MM.1S (cell line): ENCODE measurements around the gene ANP32A.

ENCODE experiments used
- DNase-seq: peaks from one replicate; pipeline ENCODE4 v3.0.0-alpha.2; 2015
- H2AFZ ChIP-seq: fragments of 300-600 bp; sonication (generic); 2 replicates; pipeline ENCODE4 v1.6.0; 2016; ENCODE audit warnings: antibody characterized with exemption, low read length
- H3F3A ChIP-seq: fragments of 300-600 bp; sonication (generic); 2 replicates; pipeline ENCODE4 v1.6.1; 2016; ENCODE audit warnings: mild to moderate bottlenecking, antibody characterized with exemption, low read length, moderate library complexity, mixed read lengths; ENCODE audit not compliant: insufficient read depth
- H3K27ac ChIP-seq: fragments of 300-600 bp; sonication (generic); 2 replicates; pipeline ENCODE4 v1.5.1; 2016; ENCODE audit warnings: mild to moderate bottlenecking, low read length
- H3K27me3 ChIP-seq: fragments of 300-600 bp; sonication (generic); replicated peaks from 2 replicates; pipeline ENCODE4 v1.6.0; 2016; ENCODE audit warnings: low read length; ENCODE audit not compliant: insufficient read depth
- H3K36me3 ChIP-seq: fragments of 300-600 bp; sonication (generic); replicated peaks from 2 replicates; pipeline ENCODE4 v1.6.1; 2016; ENCODE audit warnings: mild to moderate bottlenecking, low read length, mixed read lengths; ENCODE audit not compliant: insufficient read depth
- H3K4me1 ChIP-seq: fragments of 300-600 bp; sonication (generic); 2 replicates; pipeline ENCODE4 v1.6.1; 2016; ENCODE audit warnings: low read length, mixed read lengths
- H3K4me2 ChIP-seq: fragments of 300-600 bp; sonication (generic); 2 replicates; pipeline ENCODE4 v1.6.0; 2016; ENCODE audit warnings: low read depth, low read length
- H3K4me3 ChIP-seq: fragments of 300-600 bp; sonication (generic); 2 replicates; pipeline ENCODE4 v1.5.1; 2016; ENCODE audit warnings: low read length, mixed read lengths
- H3K79me2 ChIP-seq: fragments of 300-600 bp; sonication (generic); 2 replicates; pipeline ENCODE4 v1.6.1; 2016; ENCODE audit warnings: mixed run types, low read length, mixed read lengths
- H3K9ac ChIP-seq: fragments of 300-600 bp; sonication (generic); 2 replicates; pipeline ENCODE4 v1.6.1; 2016; ENCODE audit warnings: low read length, mixed read lengths
- H3K9me2 ChIP-seq: fragments of 300-600 bp; sonication (generic); replicated peaks from 2 replicates; pipeline ENCODE4 v1.6.1; 2016; ENCODE audit warnings: mild to moderate bottlenecking, low read length, mixed read lengths; ENCODE audit not compliant: insufficient read depth
- H3K9me3 ChIP-seq: fragments of 300-600 bp; sonication (generic); replicated peaks from 2 replicates; pipeline ENCODE4 v1.6.1; 2016; ENCODE audit warnings: mild to moderate bottlenecking, low read length, mixed read lengths; ENCODE audit not compliant: insufficient read depth
- H4K20me1 ChIP-seq: fragments of 300-600 bp; sonication (generic); 2 replicates; pipeline ENCODE4 v1.6.1; 2016; ENCODE audit warnings: mild to moderate bottlenecking, low read length, moderate library complexity, mixed read lengths; ENCODE audit not compliant: insufficient read depth
- EZH2 ChIP-seq: fragments of 300-600 bp; sonication (generic); optimal IDR thresholded peaks from 2 replicates; pipeline ENCODE3; 2017; ENCODE audit warnings: low read depth, mild to moderate bottlenecking, antibody characterized with exemption, low read length, mixed read lengths
- EZH2phosphoT487 ChIP-seq: fragments of 300-600 bp; sonication (generic); IDR thresholded peaks from 2 replicates; pipeline ENCODE4 v1.6.1; 2018; ENCODE audit warnings: antibody characterized with exemption, low read length
- TF ChIP-seq, protein P1 (sequence below): fragments of 300-600 bp; sonication (generic); IDR thresholded peaks from 2 replicates; pipeline ENCODE4 v1.5.1; 2016; ENCODE audit warnings: antibody characterized with exemption, low read length, mixed read lengths

Gene ANP32A

DNA sequence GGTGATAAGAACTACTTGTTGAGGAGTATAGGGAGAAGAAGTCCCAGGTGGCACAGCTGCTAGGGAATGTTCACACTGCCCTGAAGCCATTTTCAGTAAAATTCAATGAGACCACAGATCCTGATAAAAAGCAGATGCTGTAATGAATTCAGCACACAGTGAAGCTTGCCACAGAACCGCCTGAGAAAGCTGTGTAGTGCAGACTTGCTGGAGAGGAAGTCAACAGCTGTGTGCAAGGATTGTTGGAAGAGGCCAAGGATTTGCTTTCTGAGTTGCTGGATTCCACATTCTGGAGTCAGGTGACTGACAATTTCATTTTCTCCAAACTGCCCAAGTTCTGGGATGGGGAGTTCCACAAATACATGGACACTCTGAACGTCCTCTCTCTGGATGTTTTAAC, 70.9 kb downstream of the ANP32A start:
- no peaks in the 10 kb centered on the region for H3K4me1 ChIP-seq
- H3K4me2 ChIP-seq: no peak overlapping the region
- H3K9me2 ChIP-seq: no peaks in the 10 kb centered on the region
- H2AFZ ChIP-seq: no peak overlapping the region
- no peak overlapping the region for H3K27ac ChIP-seq
- DNase-seq: no peak
- no peaks in the 10 kb centered on the region for H3K9me3 ChIP-seq
- no peaks in the 10 kb centered on the region for H3K79me2 ChIP-seq
- H3K9ac ChIP-seq: no peak overlapping the region
- no peak overlapping the region for H3K4me3 ChIP-seq
- H4K20me1 ChIP-seq: no peaks in the 10 kb centered on the region
- H3K36me3 ChIP-seq: no peaks in the 10 kb centered on the region
- TF ChIP-seq, protein P1, sequence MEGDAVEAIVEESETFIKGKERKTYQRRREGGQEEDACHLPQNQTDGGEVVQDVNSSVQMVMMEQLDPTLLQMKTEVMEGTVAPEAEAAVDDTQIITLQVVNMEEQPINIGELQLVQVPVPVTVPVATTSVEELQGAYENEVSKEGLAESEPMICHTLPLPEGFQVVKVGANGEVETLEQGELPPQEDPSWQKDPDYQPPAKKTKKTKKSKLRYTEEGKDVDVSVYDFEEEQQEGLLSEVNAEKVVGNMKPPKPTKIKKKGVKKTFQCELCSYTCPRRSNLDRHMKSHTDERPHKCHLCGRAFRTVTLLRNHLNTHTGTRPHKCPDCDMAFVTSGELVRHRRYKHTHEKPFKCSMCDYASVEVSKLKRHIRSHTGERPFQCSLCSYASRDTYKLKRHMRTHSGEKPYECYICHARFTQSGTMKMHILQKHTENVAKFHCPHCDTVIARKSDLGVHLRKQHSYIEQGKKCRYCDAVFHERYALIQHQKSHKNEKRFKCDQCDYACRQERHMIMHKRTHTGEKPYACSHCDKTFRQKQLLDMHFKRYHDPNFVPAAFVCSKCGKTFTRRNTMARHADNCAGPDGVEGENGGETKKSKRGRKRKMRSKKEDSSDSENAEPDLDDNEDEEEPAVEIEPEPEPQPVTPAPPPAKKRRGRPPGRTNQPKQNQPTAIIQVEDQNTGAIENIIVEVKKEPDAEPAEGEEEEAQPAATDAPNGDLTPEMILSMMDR: no peak
- no peak for TF ChIP-seq EZH2
- no peak for TF ChIP-seq EZH2phosphoT487
- H3F3A ChIP-seq: no peaks in the 10 kb centered on the region
- H3K27me3 ChIP-seq: no peaks in the 10 kb centered on the region

- no peaks in the 10 kb centered on the region for H3K79me2 ChIP-seq
- H2AFZ ChIP-seq: no peak overlapping the region
- TF ChIP-seq, protein P1: no peak
- TF ChIP-seq EZH2phosphoT487: no peak
- H3K4me3 ChIP-seq: no peak overlapping the region
- H3F3A ChIP-seq: no peaks in the 10 kb centered on the region
- no peaks in the 10 kb centered on the region for H4K20me1 ChIP-seq
- no peak for DNase-seq
- H3K4me1 ChIP-seq: no peaks in the 10 kb centered on the region
- H3K9me2 ChIP-seq: no peaks in the 10 kb centered on the region
- no peak overlapping the region for H3K27ac ChIP-seq
- no peaks in the 10 kb centered on the region for H3K27me3 ChIP-seq
- H3K4me2 ChIP-seq: no peak overlapping the region
- no peaks in the 10 kb centered on the region for H3K9me3 ChIP-seq
- H3K9ac ChIP-seq: no peak overlapping the region
- H3K36me3 ChIP-seq: no peaks in the 10 kb centered on the region
These were observed 71.3 kb downstream of the ANP32A start for GRCh38 chr15:68749365-68749764.

- Histone ChIP-seq H3K4me2 (no peak overlapping the region), H3K79me2 (no peaks in the 10 kb centered on the region), H3K4me3 (no peak overlapping the region), H3K27ac (no peak overlapping the region), H3K36me3 (no peaks in the 10 kb centered on the region), H2AFZ (no peak overlapping the region), H3K9me2 (no peaks in the 10 kb centered on the region), H3K4me1 (no peaks in the 10 kb centered on the region), H3K9ac (no peak overlapping the region), H3F3A (no peaks in the 10 kb centered on the region), H3K9me3 (no peaks in the 10 kb centered on the region), H4K20me1 (no peaks in the 10 kb centered on the region), H3K27me3 (no peaks in the 10 kb centered on the region)
- DNase-seq: no peak
- TF ChIP-seq EZH2phosphoT487 (no peak), EZH2 (no peak)
- TF ChIP-seq, protein P1: no peak
These were observed 77.4 kb downstream of the ANP32A start for GRCh38 chr15:68743256-68743655.
